HepG2 (cell line): ENCODE data around the gene SSX2IP. TPM values are rescaled to one million over a fixed set of nuclear protein-coding genes. Genes with fewer than 3 reads are reported as not detected.
A peak's percentile ranks its signal among the peaks of the same experiment; 100 is the strongest.

Experiments
- ATAC-seq: fragments of 200-7000 bp; cut with Tn5 transposase; 3 replicates; pipeline ENCODE4 v1.9.1; 2020; ENCODE audit warnings: mild to moderate bottlenecking, moderate library complexity
- BruUV-seq: library from RNA; stranded (reverse); fragments of 400-500 nt; replicated peaks from 2 replicates; lab custom pipeline; 2021; lab: Mats Ljungman, UMichigan
- CTCF ChIA-PET: fragments of 300-600 bp; formaldehyde crosslinking; extraction: SDS; loops from one replicate; lab custom pipeline; 2021; ENCODE audit warnings: low total read pairs, inconsistent platforms, low intra/inter-chr PET ratio; lab: Yijun Ruan, JAX
- POLR2A ChIA-PET: fragments of 350-600 bp; sonication (Branson Sonifier 250); formaldehyde crosslinking; loops from one replicate; lab custom pipeline; 2020; ENCODE audit warnings: antibody characterized with exemption, inconsistent platforms; lab: Yijun Ruan, JAX
- DNase-seq: peaks from one replicate; pipeline ENCODE4 v3.0.0-alpha.2; 2015; ENCODE audit warnings: low spot score
- FAIRE-seq: peaks from 3 replicates; lab custom pipeline; 2011; peaks lifted over from hg19 to GRCh38; lab: Jason Lieb, UNC
- H2AFZ ChIP-seq: one replicate; pipeline ENCODE4 v1.6.1; 2011; ENCODE audit warnings: low read length, inconsistent platforms
- H3K27ac ChIP-seq: fragments of 300-600 bp; 3 replicates; pipeline ENCODE4 v1.8.0; 2011; ENCODE audit warnings: mixed run types, mild to moderate bottlenecking, mixed read lengths, low read length, inconsistent platforms; ENCODE audit not compliant: insufficient read depth; ENCODE audit errors: extremely low read length
- H3K27me3 ChIP-seq, 2 experiments: fragments of 200-600 bp in 1 of 2; 2 replicates in 1 of 2; 3 replicates in 1 of 2; pipeline versions ENCODE4 v1.6.0 to v1.8.0; 2011; ENCODE audit warnings: low read length in 2 of 2, mild to moderate bottlenecking in 2 of 2, moderate library complexity in 2 of 2, inconsistent platforms in 1 of 2; ENCODE audit not compliant: insufficient read depth in 2 of 2, control insufficient read depth in 1 of 2
- H3K36me3 ChIP-seq, 2 experiments: fragments of 200-600 bp in 1 of 2; replicated peaks in 1 of 2; 2 replicates in 1 of 2; 3 replicates in 1 of 2; pipeline versions ENCODE4 v1.5.1 to v1.8.0; 2011; ENCODE audit warnings: low read length in 2 of 2, inconsistent platforms in 1 of 2; ENCODE audit not compliant: insufficient read depth in 2 of 2, control insufficient read depth in 1 of 2
- H3K4me1 ChIP-seq: 2 replicates; pipeline ENCODE4 v1.5.1; 2012; ENCODE audit warnings: low read length, inconsistent platforms; ENCODE audit not compliant: insufficient read depth
- H3K4me2 ChIP-seq: 2 replicates; pipeline ENCODE4 v1.6.0; 2011; ENCODE audit warnings: low read depth, low read length, inconsistent platforms
- H3K4me3 ChIP-seq, 3 experiments: fragments of 200-600 bp in 1 of 3; sonication (generic), shearing (Covaris generic) in 1 of 3; replicated peaks in 1 of 3; 2 replicates each; pipeline ENCODE4 v1.5.1; 2011 to 2016; ENCODE audit warnings: low read length in 3 of 3, inconsistent platforms in 2 of 3, low read depth in 2 of 3, mild to moderate bottlenecking in 2 of 3, control low read depth in 1 of 3, mixed read lengths in 1 of 3; ENCODE audit not compliant: insufficient read depth in 1 of 3
- H3K79me2 ChIP-seq: one replicate; pipeline ENCODE4 v1.6.1; 2011; ENCODE audit warnings: low read length, inconsistent platforms; ENCODE audit not compliant: insufficient read depth
- H3K9ac ChIP-seq: 2 replicates; pipeline ENCODE4 v1.6.0; 2011; ENCODE audit warnings: mild to moderate bottlenecking, low read depth, low read length, inconsistent platforms; ENCODE audit not compliant: insufficient read depth
- H3K9me3 ChIP-seq: 2 replicates; pipeline ENCODE4 v1.5.1; 2012; ENCODE audit warnings: mild to moderate bottlenecking, low read length
- H4K20me1 ChIP-seq: 2 replicates; pipeline ENCODE4 v1.6.0; 2011; ENCODE audit warnings: inconsistent platforms, mild to moderate bottlenecking, low read length, moderate library complexity; ENCODE audit not compliant: insufficient read depth
- ATRX ChIP-seq: sonication (generic); formaldehyde crosslinking; IDR thresholded peaks from 2 replicates; pipeline ENCODE4 v1.4.0; 2020; ENCODE audit warnings: missing genetic modification reagents, borderline replicate concordance
- CTCF ChIP-seq: sonication (generic); formaldehyde crosslinking; IDR thresholded peaks from 2 replicates; pipeline ENCODE4 v1.5.0; 2020; ENCODE audit warnings: mild to moderate bottlenecking, missing genetic modification reagents, moderate library complexity
- HINFP ChIP-seq: sonication (generic); formaldehyde crosslinking; IDR thresholded peaks from 2 replicates; pipeline ENCODE4 v1.4.0; 2020; ENCODE audit warnings: low read depth, mild to moderate bottlenecking, missing genetic modification reagents
- MAFK ChIP-seq, 2 experiments: IDR thresholded peaks in 1 of 2; conservative IDR thresholded peaks in 1 of 2; 2 replicates each; pipeline ENCODE4 v1.6.1; 2011; ENCODE audit warnings: improper control_type of control experiment in 2 of 2, low read length in 2 of 2
- PRDM4 ChIP-seq: sonication (generic); formaldehyde crosslinking; IDR thresholded peaks from 2 replicates; pipeline ENCODE4 v1.9.0; 2021; ENCODE audit warnings: missing genetic modification reagents, borderline replicate concordance
- RAD21 ChIP-seq: fragments of 450-650 bp; formaldehyde crosslinking; IDR thresholded peaks from 2 replicates; pipeline ENCODE4 v1.5.0; 2020; ENCODE audit warnings: mild to moderate bottlenecking
- STAG1 ChIP-seq: sonication (generic); formaldehyde crosslinking; IDR thresholded peaks from 2 replicates; pipeline ENCODE4 v1.4.0; 2020; ENCODE audit warnings: missing genetic modification reagents
- THAP8 ChIP-seq: sonication (generic); formaldehyde crosslinking; IDR thresholded peaks from 2 replicates; pipeline ENCODE4 v1.5.1; 2020; ENCODE audit warnings: missing genetic modification reagents, mild to moderate bottlenecking, borderline replicate concordance
- ZBTB33 ChIP-seq: sonication (generic); formaldehyde crosslinking; IDR thresholded peaks from 2 replicates; pipeline ENCODE4 v1.4.0; 2020; ENCODE audit warnings: missing genetic modification reagents
- ZFP91 ChIP-seq: sonication (generic); formaldehyde crosslinking; IDR thresholded peaks from 2 replicates; pipeline ENCODE4 v1.9.0; 2022; ENCODE audit warnings: missing genetic modification reagents, mild to moderate bottlenecking, borderline replicate concordance
- ZMYM4 ChIP-seq: sonication (generic); formaldehyde crosslinking; IDR thresholded peaks from 2 replicates; pipeline ENCODE4 v1.8.1; 2023; ENCODE audit warnings: mild to moderate bottlenecking, missing genetic modification reagents
- WGBS: methylation state at CpG from one replicate; pipeline ENCODE4 v1.1.6; 2017; ENCODE audit warnings: low lambda C conversion rate; 5-methylcytosine and 5-hydroxymethylcytosine counted together
- in situ Hi-C: cut with HindIII; loops from 2 replicates; pipeline ENCODE4 v1.10.0; 2017; ENCODE audit warnings: low pct_unique_long_range_greater_than_20kb; ENCODE audit not compliant: extremely low pct_ligation_motif_present
- intact Hi-C: fragments of 100-400 bp; cut with micrococcal nuclease; formaldehyde crosslinking; loops from one replicate; pipeline ENCODE4 v1.10.0; 2022; ENCODE audit not compliant: unreplicated experiment
- polyA plus RNA-seq, 8 experiments: library from polyadenylated mRNA; depleted of rRNA in 3 of 8; stranded (reverse) in 7 of 8; unstranded in 1 of 8; fragments of >200 nt; fragmentation: Illumina TruSeq in 4 of 8; extraction: Trizol in 4 of 8; gene quantifications; 2 replicates each; pipeline versions ENCODE4 v1.2.1 to v1.2.3, GENCODE V29; 2011 to 2016; ENCODE audit warnings: low read depth in 4 of 8, missing spikeins in 1 of 8, mixed read lengths in 1 of 8; ENCODE audit not compliant: insufficient read depth in 1 of 8
- total RNA-seq, 5 experiments: library from RNA; depleted of rRNA; stranded (reverse); fragments of >200 nt; fragmentation: Illumina TruSeq; extraction: Trizol; gene quantifications; 2 replicates each; pipeline ENCODE4 v1.2.3, GENCODE V29; 2016; ENCODE audit warnings: low read depth in 1 of 5

The SSX2IP gene
- total and polyA plus RNA-seq, 2 of the 13 experiments (the other 11 are each of a cell fraction or from before 2014, with no cell fraction given) = 2.7 to 23.7 TPM

- BruUV-seq = no TSS peak
- ATAC-seq (peak; percentile 64), DNase-seq (peak; percentile 17), FAIRE-seq (no peak)
- Histone ChIP-seq H3K9ac (no peak overlapping the region), H3K4me3 (no peak overlapping the region), H3K27ac (no peak overlapping the region), H3K4me2 (no peak overlapping the region), H3K79me2 (no peaks in the 10 kb centered on the region), H2AFZ (no peak overlapping the region), H3K27me3 (no peaks in the 10 kb centered on the region), H3K4me1 (peaks cover 45% of the 10 kb centered on the region), H3K36me3 (no peaks in the 10 kb centered on the region), H3K9me3 (no peaks in the 10 kb centered on the region), H4K20me1 (no peaks in the 10 kb centered on the region)
- WGBS = 68% methylated on average over 11 of the region's 17 CpGs
- intact Hi-C loops = loop anchor here (1.0 kb wide), 1 partner anchor 56 kb away; no protein-coding TSS in a partner anchor
- CTCF ChIA-PET = interaction anchor here (0.7 to 1.7 kb wide), 2 partner anchors 56 kb away, joined by 4 to 5 read pairs; no protein-coding TSS in a partner anchor
- in situ Hi-C loops = no loop called here
- POLR2A ChIA-PET = interaction anchor here (1.6 kb wide), 1 partner anchor 34 kb away, joined by 3 read pairs; the partner anchor contains the start of gene SSX2IP
- TF ChIP-seq HINFP (CRISPR knock-in tag) = peak; percentile 86; the same call in 1 of the 2 replicates
- TF ChIP-seq RAD21 (CRISPR knock-in tag) = 0 out of 2 replicates have a peak, but pooled peaks have one; percentile 23
- TF ChIP-seq ATRX (CRISPR knock-in tag) = no peak
- peak; percentile 55 for TF ChIP-seq ZMYM4
- peak; percentile 6 to 32; a peak in 1 of 4 replicates for TF ChIP-seq MAFK (conservative IDR thresholded peaks at IDR 0.05 in 1 of 2, IDR thresholded peaks at IDR 0.05 in 1 of 2; ENCODE audit: low read length in 2 of 2)
- TF ChIP-seq STAG1 (CRISPR knock-in tag) = peak; percentile 56
- no peak for TF ChIP-seq PRDM4 (CRISPR knock-in tag)
- 0 out of 2 replicates have a peak, but pooled peaks have one; percentile 18 for TF ChIP-seq ZBTB33 (CRISPR knock-in tag)
- no peak for TF ChIP-seq THAP8 (CRISPR knock-in tag)
- peak; percentile 65 for TF ChIP-seq CTCF (CRISPR knock-in tag)
- TF ChIP-seq ZFP91 (CRISPR knock-in tag) = no peak
These were observed 34.0 kb upstream of the SSX2IP start for GRCh38 chr1:84724128-84724860.
